Smooth muscle cell of trachea (primary cell): ENCODE data around the gene PRAC1. TPM values are rescaled to one million over a fixed set of nuclear protein-coding genes. Genes with fewer than 3 reads are reported as not detected.

Experiments used
- total RNA-seq: library from RNA; depleted of rRNA; stranded (reverse); fragments of >200 nt; gene quantifications from 2 replicates; pipeline ENCODE4 v1.2.1, GENCODE V29; 2014

The PRAC1 gene
- not detected in 2 replicates for total RNA-seq

DNA sequence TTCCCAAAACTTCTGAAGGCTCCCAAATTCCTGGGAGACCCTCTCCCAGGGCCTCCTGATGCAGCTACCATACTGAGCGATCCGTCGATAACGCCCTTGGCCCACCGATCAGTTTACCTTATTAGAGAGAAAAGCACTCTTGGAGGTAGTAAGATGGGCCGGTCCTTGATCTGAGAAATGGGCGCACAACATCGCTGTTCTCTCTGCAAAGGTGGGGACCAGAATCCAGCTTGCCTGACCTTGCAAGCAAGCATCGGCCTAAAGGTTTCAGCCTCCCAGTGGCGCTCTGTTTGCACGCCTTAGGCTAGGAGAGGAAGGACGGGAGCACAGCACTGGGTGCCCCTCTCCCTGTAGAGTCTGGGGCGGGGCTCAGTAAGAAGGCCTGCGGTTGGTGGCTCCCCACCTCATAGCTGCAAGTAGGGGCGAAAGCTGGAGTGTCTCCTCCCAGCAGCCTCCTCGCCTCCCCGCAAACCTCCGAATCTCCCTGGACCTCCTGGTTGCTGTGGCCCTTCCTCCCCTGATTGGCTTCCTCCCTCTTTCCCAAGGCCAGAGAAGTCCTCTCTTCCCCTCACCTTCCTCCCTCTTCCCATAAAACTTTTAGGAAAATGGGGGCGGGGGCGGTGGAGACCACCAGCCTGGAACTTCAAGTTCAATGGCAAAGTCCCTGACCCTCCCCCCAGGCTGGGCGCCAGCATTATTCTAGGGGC, at the start of gene PRAC1:
PRAC1 (minus strand) TSS at position 318 of the 707 bp plus-strand sequence; CDS start at position 192, 126 bp downstream.

DNA sequence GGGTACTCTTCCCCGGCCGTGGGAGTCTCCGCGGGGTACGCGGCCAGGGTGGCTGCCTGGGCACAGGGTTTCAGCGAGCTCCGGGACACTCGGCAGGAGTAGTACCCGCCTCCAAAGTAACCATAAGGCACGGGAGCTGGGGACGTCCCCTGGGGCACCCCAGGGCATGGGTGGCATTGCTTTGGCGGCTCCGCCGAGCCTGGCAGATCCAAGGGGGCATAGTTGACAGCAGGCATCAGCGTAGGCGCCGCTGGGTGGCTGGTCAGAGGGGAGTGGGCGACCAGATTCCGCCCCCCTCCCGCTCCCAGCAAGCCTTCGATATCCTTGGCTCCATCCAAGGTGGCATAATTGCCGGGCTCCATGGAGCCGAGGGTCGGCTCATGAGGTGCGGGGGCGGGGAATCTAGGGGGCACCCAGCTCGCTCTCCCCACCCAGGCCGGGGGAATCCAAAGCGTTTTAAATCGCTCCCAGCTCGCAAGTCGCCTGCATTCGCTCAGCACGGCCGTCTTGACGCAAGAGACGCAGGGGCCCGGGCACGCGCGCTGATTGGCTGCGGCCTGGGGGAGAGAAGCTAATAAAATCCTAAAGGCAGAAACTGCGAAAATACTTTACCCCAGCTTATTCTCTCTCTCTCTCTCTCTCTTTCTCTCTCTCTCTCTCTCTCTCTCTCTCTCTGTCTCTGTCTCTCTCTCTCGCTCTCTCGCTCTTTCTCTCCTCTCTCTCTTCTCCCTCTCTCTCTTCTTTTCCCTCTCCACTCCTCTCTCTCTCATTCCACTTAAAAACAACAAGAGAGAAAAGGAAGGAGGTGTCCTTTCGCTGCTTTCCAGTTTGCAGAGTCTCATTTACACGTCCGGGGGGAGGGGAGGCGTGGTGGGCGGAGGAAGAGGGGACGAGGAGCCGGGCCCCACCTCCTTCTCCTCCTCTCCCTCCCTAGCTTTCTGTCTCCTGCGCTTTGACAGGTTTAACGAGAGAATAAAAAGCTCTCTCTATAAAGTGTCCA, 6.2 kb upstream of the PRAC1 start, which contains the start of gene HOXB13:
HOXB13 (minus strand) TSS at position 519 of the 1,000 bp plus-strand sequence; CDS start at position 362, 157 bp downstream.

DNA sequence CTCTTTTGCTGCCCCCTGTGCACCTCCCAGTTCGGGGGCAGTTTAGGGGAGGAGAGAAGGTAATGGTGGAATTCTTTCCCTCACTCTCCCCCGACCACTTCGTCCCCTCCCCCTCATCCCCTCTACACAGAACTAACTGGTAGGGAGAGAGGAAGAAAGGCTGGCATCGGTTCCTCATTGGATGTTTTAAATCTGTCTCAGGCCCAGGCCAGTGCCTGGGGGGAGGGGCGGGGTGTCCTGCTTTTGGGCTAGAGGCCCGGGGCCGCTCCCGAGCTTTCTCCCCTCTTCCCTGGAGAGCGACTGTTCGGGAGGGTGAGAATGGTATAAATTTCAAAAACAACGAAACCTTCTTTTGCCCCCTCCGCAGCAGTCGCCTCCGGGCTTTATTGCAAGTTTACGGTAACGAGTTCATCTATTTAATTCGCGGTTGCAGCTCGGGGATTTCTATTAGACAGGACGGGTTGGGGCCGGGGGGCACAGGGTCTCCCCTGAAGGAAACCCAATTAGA, 651 bp upstream of the PRAC1 start, which contains the start of gene PRAC2:
PRAC2 (plus strand) TSS at position 271 of the 508 bp plus-strand sequence. CDS start 1,226 bp downstream, outside the sequence.

Other genes starting within 250 kb of the PRAC1 start
- not detected in 2 replicates for gene HOXB1, start 191.5 kb downstream of the PRAC1 start, total RNA-seq
- 8.7 and 10.4 TPM in 2 replicates for gene HOXB2, start 177.4 kb downstream of the PRAC1 start, total RNA-seq
- 2.9 and 5.8 TPM in 2 replicates for gene HOXB4, start 144.2 kb downstream of the PRAC1 start, total RNA-seq
- gene HOXB3, start 132.3 kb downstream of the PRAC1 start, total RNA-seq, result 16.7 and 17.3 TPM in 2 replicates
- under 0.01 and 0.29 TPM in 2 replicates for gene HOXB5, start 128.7 kb downstream of the PRAC1 start, total RNA-seq
- 0.73 and 0.83 TPM in 2 replicates for gene HOXB6, start 117.5 kb downstream of the PRAC1 start, total RNA-seq
- gene HOXB7, start 111.5 kb downstream of the PRAC1 start, total RNA-seq, result 1.7 and 2.0 TPM in 2 replicates
- gene HOXB8, start 107.2 kb downstream of the PRAC1 start, total RNA-seq, result not detected in 2 replicates
- under 0.01 TPM in 1 of 2 replicates, not detected in the other for gene HOXB9, start 96.2 kb downstream of the PRAC1 start, total RNA-seq
- not detected in 2 replicates for gene PRAC2, start 667 bp upstream of the PRAC1 start, total RNA-seq
- not detected in 2 replicates for gene HOXB13, start 6.2 kb upstream of the PRAC1 start, total RNA-seq
- gene TTLL6, start 94.7 kb upstream of the PRAC1 start, total RNA-seq, result under 0.01 and 0.58 TPM in 2 replicates
- 48.1 and 67.9 TPM in 2 replicates for gene CALCOCO2, start 108.5 kb upstream of the PRAC1 start, total RNA-seq
- 42.5 and 43.9 TPM in 2 replicates for gene ATP5MC1, start 170.3 kb upstream of the PRAC1 start, total RNA-seq
- 66.6 and 118 TPM in 2 replicates for gene UBE2Z, start 185.9 kb upstream of the PRAC1 start, total RNA-seq
- gene SNF8, start 222.3 kb upstream of the PRAC1 start, total RNA-seq, result 100 and 149 TPM in 2 replicates
- gene GIP, start 246.1 kb upstream of the PRAC1 start, total RNA-seq, result 0.33 TPM in 1 of 2 replicates, not detected in the other